HG03378 (cell line): Measurements from ENCODE around the gene ASF1B.

Experiments used
- ATAC-seq: cut with Tn5 transposase; IDR thresholded peaks from one replicate; pipeline ENCODE4 v1.9.1; 2021; ENCODE audit warnings: mild to moderate bottlenecking, moderate library complexity; ENCODE audit not compliant: unreplicated experiment

Gene ASF1B

DNA sequence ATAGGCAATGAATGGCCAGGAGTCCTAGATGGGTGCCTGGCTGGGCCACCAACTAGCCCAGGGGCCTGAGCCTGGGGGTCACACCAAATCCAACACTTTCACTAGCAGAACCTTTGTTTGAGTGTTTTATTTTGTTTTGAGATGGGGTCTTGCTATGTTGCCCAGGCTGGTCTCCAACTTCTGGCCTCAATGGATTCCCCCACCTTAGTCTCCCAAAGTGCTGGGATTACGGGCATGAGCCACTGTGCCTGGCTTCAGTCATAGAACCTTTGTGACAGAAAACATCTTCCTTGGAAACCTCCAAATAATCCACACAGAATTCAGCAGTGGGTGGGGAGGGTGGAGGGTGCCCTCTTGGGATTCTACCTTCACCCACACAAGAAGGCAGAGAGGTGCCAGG, 24.9 kb downstream of the ASF1B start:
- no peak for ATAC-seq

GRCh38 chr19:14110650-14111049, 25.7 kb downstream of the ASF1B start:
- ATAC-seq: no peak

- no peak for ATAC-seq
These were observed 28.6 kb downstream of the ASF1B start for GRCh38 chr19:14107581-14108461.

GRCh38 chr19:14106840-14107239, 29.5 kb downstream of the ASF1B start:
- no peak for ATAC-seq

- no peak for ATAC-seq
These were observed 30.7 kb downstream of the ASF1B start for GRCh38 chr19:14105680-14106079.

DNA sequence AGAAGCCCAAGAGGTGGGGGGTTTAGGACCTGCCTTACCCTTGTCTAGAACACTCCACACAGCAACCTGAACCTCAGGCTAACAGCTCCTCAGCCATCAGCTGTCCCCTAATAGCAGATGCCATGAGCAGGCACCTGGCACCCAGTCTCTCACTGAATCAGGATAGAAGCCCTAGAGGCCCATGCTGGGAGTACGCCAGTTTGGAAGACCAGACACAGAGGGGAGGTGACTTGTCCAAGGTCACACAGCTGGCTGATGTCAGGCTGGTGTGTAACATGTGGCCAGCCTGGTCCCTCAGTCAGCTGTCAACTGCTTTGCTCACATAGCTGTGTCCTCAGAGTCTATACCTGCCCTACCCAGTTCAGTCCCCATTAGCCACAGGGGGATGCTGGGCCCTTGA, 33.1 kb downstream of the ASF1B start:
- ATAC-seq: no peak

DNA sequence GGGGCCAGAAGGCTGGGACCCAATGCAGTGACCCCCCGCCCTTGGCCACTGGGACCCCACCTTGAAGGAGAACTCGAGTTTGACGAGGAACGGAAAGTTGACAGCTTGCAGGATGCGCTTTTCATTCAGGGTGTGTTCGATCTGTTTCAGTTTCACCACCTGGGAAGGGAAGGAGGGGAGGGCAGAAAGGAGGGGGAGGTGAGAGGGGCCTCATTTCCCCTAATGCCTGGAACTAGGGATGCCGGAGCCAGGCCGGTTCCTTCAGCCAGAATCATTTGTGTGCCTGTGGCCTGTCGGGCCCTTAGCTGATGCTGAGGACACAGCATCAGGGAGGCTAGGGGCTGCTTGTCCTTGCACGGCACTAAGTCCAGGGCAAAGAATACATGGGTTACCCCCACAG, 33.6 kb downstream of the ASF1B start:
- ATAC-seq: no peak

DNA sequence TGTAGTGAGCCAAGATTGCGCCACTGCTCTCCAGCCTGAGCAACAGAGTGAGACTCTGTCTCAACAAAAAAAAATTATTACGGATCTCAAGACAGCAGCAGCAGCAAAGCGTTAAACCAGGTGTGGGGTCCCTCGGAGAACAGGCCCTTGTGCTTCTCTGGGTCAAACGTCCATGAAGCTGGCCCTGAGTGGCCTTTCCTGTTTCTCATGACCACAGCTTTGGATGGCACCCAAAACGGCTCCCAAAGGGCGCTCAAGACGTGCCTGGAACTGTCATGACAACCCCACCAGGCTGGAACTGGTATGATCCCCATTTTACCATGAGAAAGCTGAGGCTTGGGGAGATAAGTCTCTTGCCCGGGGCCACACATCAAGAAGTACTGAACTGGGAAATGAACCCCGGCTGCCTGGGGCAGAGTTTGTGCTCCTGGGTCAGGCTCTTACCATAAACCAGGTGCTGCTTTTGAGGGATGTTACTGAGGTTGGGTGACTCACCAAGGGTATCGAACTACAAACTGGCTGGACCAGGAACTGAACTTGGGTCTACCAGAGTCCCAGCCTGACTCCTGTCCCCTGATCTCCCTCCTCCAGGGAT, 34.2 kb downstream of the ASF1B start:
- no peak for ATAC-seq

DNA sequence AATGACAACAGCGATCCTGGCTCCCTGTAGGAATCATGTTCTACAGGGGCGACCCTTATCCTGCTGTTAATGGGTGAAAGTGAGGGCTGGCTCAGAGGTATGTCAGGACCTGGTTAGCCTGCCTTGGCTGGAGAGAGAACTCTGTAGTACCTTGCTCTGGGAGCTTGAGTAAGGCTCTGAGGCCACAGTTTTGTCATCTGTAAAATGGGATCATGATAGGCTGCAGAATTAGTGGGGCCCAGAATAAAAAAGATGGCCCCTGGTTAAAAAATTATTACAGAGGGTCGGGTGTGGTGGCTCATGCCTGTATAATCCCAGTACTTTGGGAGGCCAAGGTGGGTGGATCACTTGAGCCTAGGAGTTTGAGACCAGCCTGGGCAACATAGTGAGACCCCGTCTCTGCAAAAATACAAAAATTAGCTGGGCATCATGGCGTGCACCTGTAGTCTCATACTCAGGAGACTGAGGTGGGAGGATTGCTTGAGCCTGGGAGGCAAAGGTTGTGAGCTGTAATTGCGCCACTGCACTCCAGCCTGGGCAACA, 35.3 kb downstream of the ASF1B start:
- ATAC-seq: no peak

DNA sequence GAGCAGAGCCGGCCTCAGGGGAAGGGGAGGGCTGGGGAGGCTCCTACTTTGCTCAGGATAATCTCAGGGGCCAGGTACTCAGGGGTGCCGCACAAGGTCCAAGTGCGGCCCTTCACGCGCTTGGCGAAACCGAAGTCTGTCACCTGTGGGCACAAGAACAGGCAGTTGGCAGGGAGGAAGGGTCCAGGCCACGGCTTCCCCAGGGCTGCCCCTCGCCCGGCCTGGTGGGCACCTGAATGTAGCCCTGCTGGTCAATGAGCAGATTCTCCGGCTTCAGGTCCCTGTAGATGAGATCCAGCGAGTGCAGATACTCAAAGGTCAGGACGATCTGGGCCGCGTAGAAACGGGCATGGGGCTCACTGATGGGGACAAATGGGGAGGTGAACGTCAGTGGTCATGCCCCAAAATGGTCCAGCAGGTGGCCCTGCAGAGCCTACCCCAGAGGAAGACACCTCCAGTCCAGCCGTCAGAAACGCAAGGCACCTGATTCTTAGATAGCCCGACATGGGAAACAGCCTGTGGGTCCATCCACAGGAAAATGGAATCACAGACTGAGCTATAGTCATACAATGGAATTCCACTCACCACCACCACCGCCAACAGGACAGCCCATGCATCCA, 38.7 kb downstream of the ASF1B start:
- no peak for ATAC-seq

DNA sequence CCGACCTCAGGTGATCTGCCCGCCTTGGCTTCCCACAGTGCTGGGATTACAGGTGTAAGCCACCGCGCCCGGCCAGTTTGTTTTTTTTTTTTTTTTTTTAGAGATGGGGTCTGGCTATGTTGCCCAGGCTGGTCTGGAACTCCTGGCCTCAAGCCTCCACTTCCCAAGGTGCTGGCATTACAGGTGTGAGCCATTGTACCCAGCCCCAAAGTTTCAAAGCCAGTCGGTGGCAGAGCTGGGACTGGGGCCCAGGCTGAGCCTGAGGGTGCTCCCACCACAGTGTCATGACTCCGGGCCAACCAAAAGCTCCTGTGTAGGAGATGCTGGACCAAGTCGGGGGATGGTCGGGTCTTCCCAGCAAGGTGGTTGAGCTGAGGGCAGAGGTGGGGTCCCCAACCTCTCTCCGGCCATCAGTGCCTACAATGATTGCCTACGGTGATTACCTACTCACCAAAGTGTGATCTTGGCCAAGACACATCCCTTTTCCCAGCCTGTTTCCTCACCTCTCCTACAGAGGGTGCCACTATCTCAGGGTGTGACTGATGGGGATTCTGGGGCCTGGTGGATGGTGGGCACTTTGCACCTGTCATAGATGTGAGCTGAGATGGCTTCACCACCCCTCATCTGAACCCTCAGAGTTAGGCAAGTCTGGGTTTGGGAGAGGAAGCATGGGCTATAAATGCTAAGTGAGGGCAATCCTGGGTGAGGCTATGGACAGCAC, 40.0 kb downstream of the ASF1B start:
- ATAC-seq: no peak

- ATAC-seq: no peak
These were observed 41.5 kb downstream of the ASF1B start for GRCh38 chr19:14094854-14095253.

DNA sequence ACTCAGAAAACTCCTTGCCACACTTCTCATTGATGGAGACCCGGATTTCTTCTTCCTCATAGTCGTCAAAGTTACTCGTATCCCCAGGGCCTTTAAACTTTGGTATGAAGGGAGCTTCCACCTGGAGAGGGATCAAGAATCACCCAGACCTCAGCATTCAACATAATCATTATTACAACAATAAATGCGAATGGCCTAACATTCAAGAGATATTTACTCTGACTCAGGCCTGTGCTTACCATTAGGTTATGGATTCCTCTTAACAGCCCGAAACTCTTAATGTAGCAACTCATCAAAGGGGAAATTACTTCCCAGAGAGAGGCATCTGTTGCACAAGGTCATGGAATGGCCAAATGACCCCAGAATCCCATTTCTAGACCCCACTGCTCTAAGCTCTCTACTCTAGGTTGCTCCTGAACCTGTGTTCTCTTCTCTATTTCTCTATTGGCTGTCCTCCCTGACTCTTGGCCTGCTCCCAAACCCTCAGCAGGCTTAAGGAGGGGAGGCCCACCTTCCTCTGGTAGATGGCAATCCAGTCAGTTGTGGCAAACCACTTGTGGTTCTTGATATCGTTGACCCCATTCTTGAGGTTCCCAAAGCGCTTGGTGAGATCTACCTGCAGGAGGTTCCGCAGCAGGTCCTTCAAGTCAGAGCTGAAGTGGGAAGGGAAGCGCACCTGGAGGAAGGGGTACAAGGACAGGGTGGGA, 43.1 kb downstream of the ASF1B start:
- ATAC-seq: no peak

DNA sequence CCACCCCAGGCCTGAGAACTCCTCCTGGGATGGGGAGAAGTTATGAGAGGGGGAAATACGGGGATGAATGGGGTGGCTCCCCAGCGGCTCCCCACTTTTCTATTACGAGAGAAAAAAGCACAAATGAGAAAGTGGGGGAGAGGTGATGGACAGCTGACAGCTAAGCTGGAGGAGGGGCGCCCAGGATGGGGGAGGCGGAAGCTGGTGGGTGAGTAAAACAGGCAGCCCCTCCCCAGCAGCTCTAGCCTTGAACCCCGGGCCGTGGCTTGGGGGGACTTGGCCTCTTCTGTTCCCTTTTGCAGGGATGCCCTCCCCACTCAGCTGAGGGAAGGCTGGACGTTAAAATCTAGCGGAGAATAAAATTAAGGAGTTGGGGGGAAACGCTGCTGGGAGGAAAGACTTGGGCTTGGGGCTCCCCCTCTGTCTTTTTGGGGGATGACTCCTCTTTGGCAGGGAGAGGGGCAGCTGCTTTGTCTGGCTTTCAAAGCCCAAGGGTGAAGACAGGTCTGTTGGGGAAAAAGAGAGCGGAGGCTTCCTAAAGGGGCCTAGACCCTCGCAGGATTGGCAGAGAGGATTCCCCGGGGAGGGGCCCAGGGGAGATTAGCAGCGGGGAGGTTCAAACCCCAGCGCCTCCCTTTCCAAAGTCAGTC, 44.5 kb downstream of the ASF1B start:
- no peak for ATAC-seq

- no peak for ATAC-seq
These were observed 45.1 kb downstream of the ASF1B start for GRCh38 chr19:14091081-14091812.

DNA sequence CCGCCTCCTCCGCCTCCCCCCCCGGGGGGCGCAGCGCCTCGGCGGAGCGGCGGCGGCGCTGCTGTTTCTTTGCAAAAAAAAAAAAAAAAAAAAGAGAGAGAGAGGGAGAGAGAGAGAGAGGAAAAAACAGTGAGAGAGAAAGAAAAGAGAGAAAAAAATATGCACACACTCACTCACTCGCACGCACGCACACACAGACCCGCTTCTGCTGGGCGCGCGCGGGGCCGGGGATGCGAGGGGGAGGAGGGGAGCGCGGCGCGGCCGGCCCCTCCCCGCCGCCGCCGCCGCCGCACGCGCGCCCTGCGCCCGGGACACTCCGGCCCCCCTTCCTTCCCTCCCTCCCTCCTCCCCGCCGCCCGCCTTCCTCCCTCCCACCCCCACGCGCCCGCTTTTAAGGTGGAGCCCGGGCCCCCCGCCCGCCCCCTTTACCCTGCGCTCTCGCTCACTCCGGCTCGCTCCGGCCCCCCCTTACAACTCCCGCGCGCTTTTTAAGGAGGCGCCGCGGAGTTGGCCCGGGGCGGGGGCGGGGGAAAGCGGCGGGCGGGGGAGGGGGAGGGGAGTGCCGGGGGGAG, 45.8 kb downstream of the ASF1B start, which contains the start of gene SAMD1:
Gene SAMD1 (minus strand): TSS at position 243 of the 572 bp plus-strand sequence.
- no peak for ATAC-seq

GRCh38 chr19:14089662-14090508, 46.5 kb downstream of the ASF1B start:
- no peak for ATAC-seq

- no peak for ATAC-seq
These were observed 47.1 kb downstream of the ASF1B start for GRCh38 chr19:14089412-14089661.
